OCI-M2 (cell line): ENCODE measurements around the gene COQ8B.
"Not testable (repeated sequence)": the region's sequence is repeated elsewhere in the genome, so short reads cannot be mapped to it uniquely, and the experiment has no call there.

ENCODE experiments used
- DNase-seq: peaks from one replicate; lab custom pipeline; 2025; ENCODE audit not compliant: unreplicated experiment; lab: John Stamatoyannopoulos, UW

The COQ8B gene

DNA sequence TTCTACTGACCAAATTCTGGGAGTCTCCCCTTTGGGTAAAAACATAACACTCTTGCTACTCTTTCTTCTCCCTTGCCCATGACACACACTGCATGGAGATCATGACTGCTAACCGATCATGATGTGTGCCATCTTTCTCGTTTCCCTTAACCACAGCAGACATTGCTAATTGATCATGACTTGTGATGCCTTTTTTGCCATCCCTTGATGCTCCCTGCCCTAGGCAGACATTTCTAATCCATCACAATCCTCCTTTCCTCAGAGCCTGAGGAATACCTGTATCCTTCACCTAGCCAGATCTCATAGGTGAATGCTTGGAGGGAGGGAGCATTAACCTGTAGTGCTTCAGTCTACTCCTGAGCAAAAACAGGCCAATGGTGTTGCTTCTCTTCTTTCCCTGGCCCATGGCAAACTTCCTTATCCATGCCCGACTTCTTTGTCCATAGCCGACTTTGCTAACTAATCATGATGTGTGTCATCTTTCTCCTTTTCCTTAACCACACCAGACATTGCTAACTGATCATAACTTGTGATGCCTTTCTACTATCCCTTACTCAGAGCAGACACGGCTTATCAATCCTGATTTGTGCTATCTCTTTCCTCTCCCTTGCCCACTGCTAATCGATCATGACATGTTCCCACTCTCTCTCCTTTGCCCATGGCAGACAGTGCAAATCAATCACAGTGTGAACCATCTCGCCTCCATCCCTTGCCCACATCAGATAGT is 44.0 kb downstream of the COQ8B start:
- DNase-seq = no peak

DNA sequence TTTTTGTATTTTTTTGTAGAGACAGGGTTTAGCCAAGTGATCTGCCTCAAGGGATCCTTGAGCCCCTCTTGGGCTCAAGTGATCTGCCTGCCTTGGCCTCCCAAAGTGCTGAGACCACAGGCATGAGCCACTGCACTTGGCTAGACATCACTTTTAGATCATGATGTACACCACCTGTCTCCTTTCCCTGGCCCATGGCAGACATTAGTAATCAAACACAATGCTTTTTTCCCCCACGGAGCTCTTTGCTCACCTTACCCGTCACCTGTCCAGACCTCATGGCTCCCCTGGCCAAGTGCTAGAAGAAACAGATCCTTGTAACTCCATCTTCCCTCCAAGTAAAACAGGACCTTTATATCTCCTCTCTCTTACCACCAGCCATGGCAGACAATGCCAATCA is 44.6 kb downstream of the COQ8B start:
- DNase-seq = no peak

DNA sequence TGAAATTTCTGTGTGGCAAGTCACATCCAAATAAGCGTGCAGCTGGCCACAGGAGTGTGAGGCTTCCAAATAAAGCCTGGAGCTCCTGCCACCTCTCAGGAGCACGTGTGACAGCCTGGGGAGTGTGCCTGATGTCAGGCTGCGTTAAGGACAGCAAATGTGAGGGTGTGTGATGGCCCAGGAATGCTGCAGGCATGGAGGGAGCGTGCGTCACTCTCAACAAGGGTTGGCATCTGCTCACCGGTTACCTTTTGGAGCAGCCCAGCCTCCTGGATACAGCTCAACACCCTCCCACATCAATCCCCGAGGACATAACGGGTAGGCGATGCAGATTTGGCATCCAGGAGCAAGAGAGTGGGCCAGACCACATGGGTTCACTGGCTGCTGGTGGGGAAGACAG is 45.3 kb downstream of the COQ8B start:
- DNase-seq = no peak

DNA sequence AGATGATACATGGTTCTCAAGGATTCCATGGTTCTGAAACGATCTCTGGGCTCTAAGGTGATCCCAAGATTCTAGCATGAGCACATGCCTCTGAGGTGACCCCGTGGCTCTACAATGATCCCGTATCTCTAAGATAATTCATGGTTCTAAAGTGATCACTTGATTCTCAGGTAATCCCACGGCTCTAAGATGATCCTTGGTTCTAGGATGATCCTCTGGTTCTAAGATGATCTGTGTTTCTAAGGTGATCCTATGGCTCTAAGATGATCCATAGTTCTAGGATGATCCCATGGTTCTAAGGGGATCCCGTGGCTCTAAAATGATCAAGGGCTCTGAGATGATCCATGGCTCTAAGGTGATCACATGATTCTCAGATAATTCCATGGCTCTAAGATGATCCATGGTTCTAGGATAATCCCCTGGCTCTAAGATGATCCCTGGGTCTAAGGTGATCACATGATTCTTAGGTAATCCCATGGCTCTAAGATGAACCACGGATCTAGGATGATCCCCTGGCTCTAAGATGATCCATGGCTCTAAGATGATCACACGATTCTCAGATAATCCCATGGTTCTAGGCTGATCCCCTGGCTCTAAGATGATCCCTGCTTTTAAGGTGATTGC is 47.6 kb downstream of the COQ8B start:
- no peak for DNase-seq

DNA sequence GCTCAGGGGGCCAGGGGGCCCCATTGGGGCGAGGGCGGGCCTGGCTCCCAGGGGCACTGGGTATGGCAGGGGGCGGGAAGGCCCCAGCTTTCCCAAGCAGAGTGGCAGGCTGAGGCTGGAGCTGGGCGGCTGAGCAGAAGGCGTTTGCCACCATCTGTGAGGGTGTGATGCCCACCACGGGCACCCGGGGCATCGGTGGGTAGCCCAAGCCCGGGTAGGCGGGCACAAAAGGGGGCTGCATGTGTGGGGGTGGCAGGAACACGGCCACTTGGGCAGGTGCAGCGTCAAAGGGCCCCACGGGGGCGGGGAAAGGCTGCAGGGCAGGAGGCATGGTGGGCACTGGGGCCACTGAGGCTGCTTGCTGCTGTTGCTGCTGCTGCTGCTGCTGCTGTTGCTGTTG is 49.1 kb downstream of the COQ8B start:
- DNase-seq = no peak

DNA sequence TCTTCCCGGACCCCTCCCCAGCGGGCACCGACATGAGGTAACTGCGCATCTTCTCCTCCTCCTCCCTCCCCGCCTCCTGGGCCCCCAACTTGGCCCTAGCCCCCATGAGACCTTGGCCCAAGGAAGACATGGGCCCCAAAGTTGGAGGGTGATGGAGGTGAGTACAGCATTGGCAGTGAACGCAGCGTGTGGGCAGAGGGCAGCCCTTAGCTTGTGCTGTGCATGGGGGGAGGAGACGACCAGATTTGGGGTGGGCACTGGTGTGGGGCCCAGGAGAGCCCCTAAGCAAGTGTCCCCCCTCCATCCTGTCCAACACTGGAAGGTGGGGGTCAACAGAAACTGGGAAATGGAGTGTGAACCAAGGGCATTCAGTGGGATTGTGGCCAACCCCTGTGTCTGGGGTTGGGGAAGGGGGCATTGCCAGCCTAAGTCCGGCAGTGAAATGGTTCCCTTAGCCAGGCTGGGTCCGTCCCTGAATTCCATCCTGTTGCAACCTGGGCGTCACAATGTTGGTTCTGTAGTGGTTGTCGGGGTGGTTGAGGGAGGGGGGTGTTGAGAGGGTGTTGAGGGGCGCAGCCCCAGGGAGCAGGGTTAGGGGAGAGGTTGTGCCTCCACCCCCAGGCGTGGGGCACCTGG is 49.8 kb downstream of the COQ8B start:
- DNase-seq = no peak

DNA sequence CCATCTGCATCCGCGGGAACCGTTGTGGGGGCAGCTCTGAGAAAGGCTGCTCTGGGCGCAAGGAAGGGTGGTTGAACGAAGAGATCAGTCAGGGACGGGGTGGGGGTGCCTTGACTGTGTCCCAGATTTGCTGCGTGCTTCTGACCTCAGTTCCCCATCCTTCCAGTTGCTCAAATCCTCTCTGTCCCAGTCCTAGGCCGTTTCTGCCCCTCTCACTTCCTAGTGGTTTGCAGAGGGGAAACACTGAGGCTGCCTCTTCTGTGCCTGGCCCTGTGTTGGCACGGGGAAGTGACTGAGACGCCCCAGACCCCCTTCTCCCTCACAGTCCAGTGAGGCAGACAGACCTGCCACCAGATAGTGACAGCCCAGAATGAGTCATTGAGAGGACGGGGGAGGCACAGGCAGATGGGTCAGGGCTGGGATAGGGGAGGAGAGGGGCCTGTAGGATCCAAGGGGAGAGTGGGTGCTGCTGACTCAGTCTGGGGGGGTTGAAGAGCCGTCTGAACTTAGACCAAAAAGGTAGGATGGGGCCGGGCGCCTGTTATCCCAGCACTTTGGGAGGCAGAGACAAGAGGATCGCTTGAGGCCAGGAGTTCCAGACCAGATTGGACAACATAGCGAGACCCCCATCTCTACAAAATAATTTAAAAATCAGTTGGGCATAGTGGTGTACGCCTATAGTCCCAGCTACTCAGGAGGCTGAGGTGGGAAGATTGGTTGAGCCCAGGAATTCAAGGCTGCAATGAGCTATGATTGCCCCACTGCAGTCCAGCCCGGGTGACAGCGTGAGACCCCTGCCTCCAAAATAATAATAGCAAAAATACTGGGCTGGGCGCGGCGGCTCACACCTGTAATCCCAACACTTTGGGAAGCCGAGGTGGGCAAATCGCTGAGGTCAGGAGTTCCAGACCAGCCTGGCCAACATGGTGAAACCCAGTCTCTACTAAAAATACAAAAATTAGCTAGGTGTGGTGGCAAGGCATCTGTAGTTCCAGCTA is 52.7 kb downstream of the COQ8B start:
- no peak for DNase-seq

DNA sequence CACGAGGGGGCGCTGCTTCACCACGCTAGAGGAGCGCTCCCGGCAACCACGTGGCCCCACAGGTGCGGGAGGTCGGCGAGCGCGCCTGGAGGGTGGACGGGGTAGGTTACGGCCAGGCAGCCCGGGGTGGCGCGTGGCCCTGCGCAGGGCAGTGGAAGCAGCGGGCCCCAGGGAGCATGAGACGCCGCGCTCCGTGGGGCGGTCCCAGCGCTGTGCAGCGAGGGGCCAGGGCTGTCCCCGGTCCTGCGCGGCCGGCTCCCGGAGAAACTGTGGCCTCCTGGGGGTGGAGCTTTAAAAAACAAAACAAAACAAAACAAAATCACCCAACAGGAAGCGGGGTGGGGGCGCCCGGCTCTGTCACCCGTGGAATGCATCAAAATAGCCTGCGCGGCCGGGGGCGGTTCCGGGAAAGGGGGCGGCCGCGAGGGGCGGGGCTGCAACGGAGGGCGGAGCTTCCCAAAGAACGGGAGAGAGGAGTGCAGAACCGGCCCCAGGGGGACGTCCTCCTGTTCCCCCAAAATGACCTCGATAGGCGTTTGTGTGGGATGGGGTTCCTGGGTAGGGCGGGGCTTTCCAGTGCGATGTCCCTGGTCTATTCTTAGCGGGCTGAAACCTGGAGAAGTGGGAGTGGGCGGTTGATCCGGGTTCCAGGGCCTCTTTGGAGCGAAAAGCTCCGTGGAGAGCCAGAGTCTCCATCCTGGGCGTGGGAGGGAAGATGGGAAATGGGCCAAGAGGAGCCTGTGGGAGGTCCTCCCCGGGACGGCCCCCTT is 53.6 kb downstream of the COQ8B start:
- no peak for DNase-seq

DNA sequence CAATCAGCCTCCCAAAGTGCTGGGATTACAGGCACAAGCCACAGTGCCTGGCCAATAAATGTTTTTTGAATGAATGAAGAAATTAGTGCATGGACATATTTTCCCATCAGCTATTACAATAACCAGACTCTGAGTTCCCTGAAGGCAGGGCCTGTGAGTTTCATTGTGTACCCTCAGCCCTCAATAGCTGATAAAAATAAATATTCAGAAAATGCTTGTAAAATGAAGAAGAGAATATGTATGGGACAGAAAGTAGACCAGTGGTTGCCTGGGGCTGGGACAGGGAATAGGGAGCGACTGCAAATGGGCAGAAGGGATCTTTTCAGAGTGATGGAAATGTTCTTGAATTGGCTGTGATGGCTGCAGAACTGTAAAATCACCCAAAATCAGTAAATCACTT is 55.1 kb downstream of the COQ8B start:
- no peak for DNase-seq

DNA sequence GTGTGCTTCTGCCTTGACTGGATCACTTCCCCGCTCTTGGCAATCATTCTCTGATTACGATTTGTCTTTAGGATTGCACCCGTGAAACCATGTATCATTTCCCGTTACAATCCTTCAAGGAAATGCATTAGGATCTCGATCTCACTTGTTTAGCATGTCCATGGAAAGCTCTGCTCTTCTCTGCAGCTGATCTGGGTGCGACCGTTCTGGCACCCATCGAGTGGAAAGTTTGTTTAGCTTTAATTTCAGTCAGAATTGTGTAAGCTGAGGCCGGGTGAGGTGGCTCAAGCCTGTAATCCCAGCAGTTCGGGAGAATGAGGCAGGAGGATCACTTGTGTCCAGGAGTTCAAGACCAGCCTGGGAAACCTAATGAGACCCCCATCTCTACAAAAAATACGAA is 57.1 kb downstream of the COQ8B start:
- DNase-seq = no peak

DNA sequence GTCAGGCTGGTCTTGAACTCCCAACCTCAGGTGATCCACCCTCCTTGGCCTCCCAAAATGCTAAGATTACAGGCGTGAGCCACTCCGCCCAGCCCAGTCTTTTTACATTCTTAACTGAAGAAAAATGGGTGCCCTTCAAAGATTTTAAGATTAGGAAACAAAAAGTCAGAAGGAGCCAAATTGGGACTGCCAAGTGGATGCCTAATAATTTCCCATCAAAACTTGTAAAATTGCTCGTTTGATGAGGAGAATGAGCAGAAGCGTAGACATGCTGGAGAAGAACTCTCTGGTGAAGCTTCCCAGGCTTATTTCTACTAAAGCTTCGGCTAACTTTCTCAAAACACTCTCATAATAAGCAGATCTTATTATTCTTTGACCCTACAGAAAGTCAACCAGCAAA is 57.6 kb downstream of the COQ8B start:
- no peak for DNase-seq

DNA sequence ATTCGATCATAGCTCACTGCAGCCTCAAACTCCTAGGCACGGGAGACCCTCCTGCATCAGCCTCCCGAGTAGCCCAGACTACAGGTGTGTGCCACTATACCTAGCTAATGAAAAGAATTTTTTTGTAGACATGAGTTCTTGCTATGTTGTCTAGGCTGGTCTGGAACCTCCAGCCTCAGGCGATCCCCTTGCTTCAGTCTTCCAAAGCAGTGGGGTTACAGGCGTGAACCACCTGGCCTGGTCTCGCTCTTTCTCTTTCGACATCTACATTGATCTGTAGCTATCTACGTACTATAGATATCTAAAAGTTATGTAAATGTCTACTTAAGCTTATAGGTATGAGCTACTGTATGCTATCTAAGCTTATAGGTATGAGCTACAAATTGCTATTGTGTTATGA is 58.7 kb downstream of the COQ8B start:
- DNase-seq = no peak

DNA sequence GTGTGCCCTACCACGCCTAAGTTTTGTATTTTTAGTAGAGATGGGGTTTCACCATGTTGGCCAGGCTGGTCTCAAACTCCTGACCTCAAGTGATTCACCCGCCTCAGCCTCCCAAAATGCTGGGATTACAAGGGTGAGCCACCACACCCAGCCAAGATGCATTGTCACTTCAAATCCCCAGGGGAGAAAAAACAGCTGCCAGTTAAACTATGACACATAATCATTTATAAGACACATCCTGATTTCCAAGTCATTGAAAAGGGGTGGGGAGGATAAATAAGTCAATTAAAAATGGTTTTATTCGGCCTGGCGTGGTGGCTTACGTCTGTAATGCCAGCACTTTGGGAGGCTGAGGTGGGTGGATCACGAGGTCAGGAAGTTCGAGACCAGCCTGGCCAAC is 61.0 kb downstream of the COQ8B start:
- not testable (repeated sequence) for DNase-seq

DNA sequence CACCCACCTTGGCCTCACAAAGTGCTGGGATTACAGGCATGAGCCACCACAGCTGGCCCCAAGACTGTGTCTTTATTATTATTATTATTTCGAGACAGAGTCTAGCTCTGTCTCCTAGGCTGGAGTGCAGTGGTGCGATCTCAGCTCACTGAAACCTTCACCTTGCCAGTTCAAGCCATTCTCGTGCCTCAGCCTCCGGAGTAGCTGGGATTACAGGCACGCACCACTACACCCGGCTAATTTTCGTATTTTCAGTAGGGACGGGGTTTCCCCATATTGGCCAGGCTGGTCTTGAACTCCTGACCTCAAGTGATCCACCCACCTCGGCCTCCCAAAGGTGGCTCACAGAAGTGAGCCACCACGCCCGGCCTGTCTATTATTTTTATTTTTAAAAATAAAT is 64.4 kb downstream of the COQ8B start:
- not testable (repeated sequence) for DNase-seq

DNA sequence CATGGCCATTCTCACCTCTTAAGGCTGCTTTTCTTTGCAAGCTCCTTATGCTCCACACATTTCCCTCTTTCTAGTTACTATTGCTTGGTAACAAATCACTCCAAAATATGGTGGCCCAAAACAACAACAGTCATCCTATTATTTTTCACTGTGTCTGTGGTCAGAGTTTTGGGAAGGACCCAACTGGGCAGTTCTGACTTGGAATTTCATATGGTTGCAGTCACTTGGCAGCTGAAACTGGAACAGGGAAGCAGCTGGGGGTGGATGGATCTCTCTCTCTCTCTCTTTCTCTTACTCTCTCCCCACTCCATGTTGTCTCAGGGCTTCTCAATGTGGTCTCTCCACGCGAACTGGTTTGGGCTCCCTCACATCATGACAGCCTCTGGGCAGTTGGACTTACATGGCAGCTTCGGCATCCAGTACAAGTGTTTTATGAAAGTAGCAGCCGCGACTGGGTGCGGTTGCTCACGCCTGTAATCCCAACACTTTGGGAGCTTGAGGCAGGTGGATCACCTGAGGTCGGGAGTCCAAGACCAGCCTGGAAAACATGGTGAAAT is 65.9 kb downstream of the COQ8B start:
- no peak for DNase-seq

DNA sequence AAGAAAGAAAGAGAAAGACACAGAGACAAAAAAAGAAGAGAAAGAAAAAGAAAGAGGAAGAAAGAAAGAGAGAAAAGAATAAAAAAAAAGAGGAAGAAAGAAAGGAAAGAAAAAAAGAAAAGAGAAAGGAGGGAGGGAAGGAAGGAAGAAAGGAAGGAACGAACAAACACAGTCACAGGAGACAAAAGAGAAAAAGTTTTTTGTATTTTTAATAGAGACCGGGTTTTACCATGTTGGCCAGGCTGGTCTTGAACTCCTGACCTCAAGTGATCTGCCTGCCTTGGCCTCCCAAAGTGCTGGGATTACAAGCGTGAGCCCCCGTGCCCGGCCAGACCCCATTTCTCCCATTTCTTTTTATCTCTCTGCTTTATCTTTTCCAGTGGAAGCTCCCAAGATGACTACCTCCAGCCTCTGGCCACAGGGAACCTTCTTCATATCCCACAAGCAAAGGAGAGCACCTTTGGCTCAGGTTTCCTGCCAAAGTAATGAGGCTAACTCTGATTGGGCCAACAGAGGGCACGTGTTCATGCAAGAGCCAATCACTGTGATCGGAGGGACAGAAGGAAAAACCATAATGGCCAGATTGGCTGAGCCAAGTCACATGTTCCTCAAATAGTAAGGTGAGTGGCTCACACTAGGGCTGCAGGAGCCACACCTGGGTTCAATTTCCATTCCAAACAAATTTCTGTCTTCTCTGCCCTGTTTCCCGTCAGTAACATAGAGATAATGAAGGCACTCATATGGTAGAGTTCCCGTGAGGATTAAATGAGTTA is 66.6 kb downstream of the COQ8B start:
- DNase-seq = not testable (repeated sequence)

DNA sequence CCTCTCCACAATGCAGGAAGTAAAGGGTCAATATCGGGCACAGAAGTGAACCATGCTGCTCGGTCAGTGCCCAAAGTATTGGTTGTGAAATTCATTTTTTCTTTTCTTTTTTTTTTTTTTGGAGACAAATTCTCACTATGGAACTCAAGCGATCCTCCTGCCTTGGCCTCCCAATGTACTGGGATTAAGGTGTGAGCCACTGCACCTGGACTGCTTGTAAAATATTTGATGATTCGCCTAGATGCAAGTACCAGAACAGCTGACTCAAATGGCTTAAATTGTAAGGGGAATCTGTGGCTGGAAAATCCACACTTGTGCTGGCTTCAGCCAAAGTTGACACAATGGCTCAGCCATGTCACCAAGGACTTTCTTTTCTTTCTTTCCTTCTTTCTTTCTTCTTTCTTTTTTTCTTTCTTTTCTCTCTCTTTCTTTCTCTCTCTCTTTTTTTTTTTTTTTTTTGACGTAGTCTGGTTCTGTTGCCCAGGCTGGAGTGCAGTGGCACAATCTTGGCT is 69.9 kb downstream of the COQ8B start:
- DNase-seq = no peak

DNA sequence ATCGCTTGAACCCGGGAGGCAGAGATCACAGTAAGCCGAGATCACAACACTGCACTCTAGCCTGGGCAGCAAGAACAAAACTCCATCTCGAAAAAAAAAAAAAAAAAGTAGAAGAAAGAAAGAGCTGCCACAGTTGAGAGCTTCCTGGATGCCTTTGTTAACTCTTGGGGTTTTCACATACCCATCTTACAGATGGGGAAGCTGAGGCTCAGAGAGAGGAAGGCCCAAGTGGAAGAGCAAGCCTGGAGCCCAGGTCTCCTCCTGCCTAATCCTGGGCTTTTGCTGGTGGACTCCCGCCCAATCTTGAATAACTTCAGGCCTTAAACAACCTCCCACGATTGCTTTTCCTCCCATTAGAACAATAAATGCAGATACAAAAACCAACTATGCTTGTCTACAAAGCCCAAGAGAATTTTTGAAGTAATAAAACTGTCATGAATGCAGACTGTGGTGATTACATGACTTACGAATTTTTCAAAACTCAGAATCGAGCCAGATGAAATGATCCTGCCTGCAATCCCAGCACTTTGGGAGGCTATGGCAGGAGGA is 73.9 kb downstream of the COQ8B start:
- no peak for DNase-seq
